ENCODE measurements around the gene CD3E. TPM values are rescaled to one million over a fixed set of nuclear protein-coding genes. Genes with fewer than 3 reads are reported as not detected.

The CD3E gene
- total and polyA plus RNA-seq, 7 experiments from 2014 or later, result 392 to 1,286 (median 692) TPM

GRCh38 chr11:118263695-118264568 is 40.6 kb upstream of the CD3E start, which contains the start of gene MPZL2:
MPZL2 (minus strand) TSS chr11:118264297; CDS start chr11:118264153, 144 bp downstream.
- Histone ChIP-seq H3K4me1 (ENCODE audit: control insufficient read depth in 2 of 2, insufficient read depth in 2 of 2, low read length in 2 of 2) (peaks cover 0 to 14% of the 10 kb centered on the region in 2 donors), H3K27ac (ENCODE audit: low read depth, low read length) (peak within 1 kb of the TSS; percentile 55), H3K9me3 (ENCODE audit: control insufficient read depth in 2 of 3, low read length in 3 of 3) (no peaks in the 10 kb centered on the region), H3K27me3 (ENCODE audit: control insufficient read depth in 2 of 2, insufficient read depth in 2 of 2, low read length in 2 of 2) (no peaks in the 10 kb centered on the region), H3K36me3 (ENCODE audit: control insufficient read depth in 2 of 3, insufficient read depth in 3 of 3, low read length in 3 of 3) (no peaks in the 10 kb centered on the region), H3K4me3 (ENCODE audit: low read length) (peak within 1 kb of the TSS; percentile 29)
- ChIA-PET POLR2A (interaction anchor here (0.6 to 3.0 kb wide), 8 partner anchors 10 to 74 kb away, joined by 3 to 18 read pairs (median 6); partner anchors contain the start of genes JAML and MPZL3), CTCF (interaction anchor here (0.9 to 2.4 kb wide), 5 partner anchors 27 to 82 kb away, joined by 3 to 11 read pairs (median 4); partner anchors contain the start of gene JAML)
- no peaks in the 10 kb centered on the region for H3K9me3 Mint-ChIP-seq
- ATAC-seq (peak; percentile 72), DNase-seq (peak in 8 of 9 donors; percentile 11 to 47 (median 28))
- intact Hi-C loops (cut with micrococcal nuclease), result loop anchor here in 1 of 2 donors (2.0 kb wide), 1 partner anchor 19 kb away; no protein-coding TSS in a partner anchor
- peak within 1 kb of the TSS; percentile 78 to 91 (median 88) for H3K4me3 Mint-ChIP-seq
- peaks cover 0 to 5% (median 0%) of the 10 kb centered on the region in 5 donors for H3K36me3 Mint-ChIP-seq
- peak within 1 kb of the TSS; percentile 30 to 94 (median 75) for H3K27ac Mint-ChIP-seq
- peaks cover 19 to 44% (median 37%) of the 10 kb centered on the region in 7 donors for H3K4me1 Mint-ChIP-seq
- peaks cover 0 to 19% (median 0%) of the 10 kb centered on the region in 5 donors for H3K27me3 Mint-ChIP-seq

DNA sequence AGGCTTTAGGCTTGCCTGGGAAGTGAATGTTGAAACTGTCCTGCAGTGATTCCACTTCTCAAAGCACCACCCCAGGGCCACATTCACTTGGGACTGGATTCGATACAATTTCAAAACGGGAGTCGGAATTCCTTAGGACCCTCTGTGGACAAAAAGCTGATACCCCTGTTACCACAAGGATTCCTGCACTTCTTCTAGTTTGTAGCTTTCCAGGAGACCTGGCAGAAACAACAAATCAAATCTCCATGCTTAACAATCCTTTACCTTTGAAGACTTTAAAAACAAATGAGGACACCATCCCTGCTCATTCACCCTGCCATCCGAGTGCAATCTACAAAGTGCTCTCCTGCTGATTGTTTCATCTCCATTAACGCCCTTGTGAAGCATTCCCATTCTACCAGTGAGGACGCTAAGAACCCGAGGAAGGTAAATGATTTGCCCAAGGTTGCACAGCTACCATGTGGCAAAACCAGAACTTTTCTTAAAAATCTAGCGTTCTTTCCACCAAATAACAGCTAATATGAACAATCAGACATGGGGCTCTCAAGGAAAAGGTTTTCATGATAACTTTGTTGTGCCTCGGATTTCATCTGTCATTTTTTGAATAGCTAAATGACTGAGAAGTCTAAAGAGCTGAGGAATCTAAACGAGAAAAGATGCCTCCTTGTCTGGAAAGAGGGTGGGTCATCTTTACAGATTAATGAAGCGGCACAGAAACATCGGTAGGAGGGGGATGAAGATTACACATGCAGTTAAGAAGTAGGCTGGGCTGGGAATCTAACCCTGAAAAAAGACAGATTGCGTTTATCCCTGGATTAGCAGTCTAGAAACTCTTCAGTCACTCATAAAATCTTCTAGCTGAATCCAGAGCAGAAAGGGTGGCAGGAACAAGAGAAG is 39.7 kb upstream of the CD3E start:
- peaks cover 19 to 44% (median 37%) of the 10 kb centered on the region in 7 donors for H3K4me1 Mint-ChIP-seq
- ChIA-PET CTCF (interaction anchor here (0.8 to 2.4 kb wide), 6 partner anchors 27 to 66 kb away, joined by 3 to 11 read pairs (median 4); partner anchors contain the start of gene JAML), POLR2A (interaction anchor here (1.0 to 3.0 kb wide), 8 partner anchors 11 to 66 kb away, joined by 3 to 18 read pairs (median 6); partner anchors contain the start of genes JAML and MPZL3)
- peak overlapping the region; percentile 78 to 91 (median 88) for H3K4me3 Mint-ChIP-seq
- H3K4me3 ChIP-seq (ENCODE audit: low read length), result peak overlapping the region; percentile 29
- no peaks in the 10 kb centered on the region for H3K9me3 ChIP-seq (ENCODE audit: control insufficient read depth in 2 of 3, low read length in 3 of 3)
- DNase-seq, result no peak
- H3K27ac ChIP-seq (ENCODE audit: low read depth, low read length), result no peak overlapping the region
- H3K36me3 ChIP-seq (ENCODE audit: control insufficient read depth in 2 of 3, insufficient read depth in 3 of 3, low read length in 3 of 3), result no peaks in the 10 kb centered on the region
- peaks cover 0 to 25% (median 0%) of the 10 kb centered on the region in 5 donors for H3K27me3 Mint-ChIP-seq
- peak overlapping the region in 8 of 9 donors; percentile 15 to 94 (median 74) for H3K27ac Mint-ChIP-seq
- peaks cover 0 to 14% of the 10 kb centered on the region in 2 donors for H3K4me1 ChIP-seq (ENCODE audit: control insufficient read depth in 2 of 2, insufficient read depth in 2 of 2, low read length in 2 of 2)
- no peaks in the 10 kb centered on the region for H3K27me3 ChIP-seq (ENCODE audit: control insufficient read depth in 2 of 2, insufficient read depth in 2 of 2, low read length in 2 of 2)
- no peaks in the 10 kb centered on the region for H3K36me3 Mint-ChIP-seq
- H3K9me3 Mint-ChIP-seq, result no peaks in the 10 kb centered on the region
- no peak for ATAC-seq
- intact Hi-C loops (cut with micrococcal nuclease), result loop anchor here in 1 of 2 donors (2.0 kb wide), 1 partner anchor 18 kb away; no protein-coding TSS in a partner anchor

DNA sequence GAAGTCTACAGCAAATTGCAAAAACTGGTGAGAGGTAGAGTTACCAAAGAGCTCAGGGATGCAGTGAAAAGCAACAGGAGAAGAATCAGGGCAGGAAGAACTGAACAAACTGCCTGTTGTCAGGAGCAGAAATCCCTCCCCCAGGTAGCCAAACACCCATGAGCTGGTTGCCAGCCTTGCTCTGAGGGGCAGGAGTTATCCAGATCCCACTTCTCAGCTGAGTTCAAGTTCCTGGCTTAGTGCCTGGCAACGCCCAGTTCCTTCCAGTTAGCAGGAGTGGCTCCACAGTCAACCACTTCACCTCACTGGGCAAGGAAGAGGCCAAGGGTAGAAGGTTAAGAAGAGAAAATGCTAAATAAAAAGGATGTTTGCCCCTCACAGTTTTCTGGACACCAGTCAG is 38.6 kb upstream of the CD3E start:
- H3K27ac Mint-ChIP-seq, result peak overlapping the region in 4 of 9 donors; percentile 2 to 60 (median 11)
- POLR2A ChIA-PET, result interaction anchor here (0.9 to 3.0 kb wide), 4 partner anchors 18 to 64 kb away, joined by 3 to 18 read pairs (median 4); partner anchors contain the start of gene JAML

GRCh38 chr11:118267486-118267885 is 37.0 kb upstream of the CD3E start:
- intact Hi-C loops (cut with micrococcal nuclease), result no loop called here
- peaks cover 0 to 12% of the 10 kb centered on the region in 2 donors for H3K4me1 ChIP-seq (ENCODE audit: control insufficient read depth in 2 of 2, insufficient read depth in 2 of 2, low read length in 2 of 2)
- H3K36me3 ChIP-seq (ENCODE audit: control insufficient read depth in 2 of 3, insufficient read depth in 3 of 3, low read length in 3 of 3), result no peaks in the 10 kb centered on the region
- H3K4me3 Mint-ChIP-seq, result no peak overlapping the region
- H3K9me3 ChIP-seq (ENCODE audit: control insufficient read depth in 2 of 3, low read length in 3 of 3), result no peaks in the 10 kb centered on the region
- peaks cover 15 to 37% (median 32%) of the 10 kb centered on the region in 7 donors for H3K4me1 Mint-ChIP-seq
- no peaks in the 10 kb centered on the region for H3K36me3 Mint-ChIP-seq
- H3K9me3 Mint-ChIP-seq, result no peaks in the 10 kb centered on the region
- H3K4me3 ChIP-seq (ENCODE audit: low read length), result no peak overlapping the region
- ATAC-seq, result no peak
- POLR2A ChIA-PET, result interaction anchor here (0.8 to 1.5 kb wide), 3 partner anchors 11 to 64 kb away, joined by 3 to 4 read pairs (median 3); no protein-coding TSS in a partner anchor
- no peaks in the 10 kb centered on the region for H3K27me3 ChIP-seq (ENCODE audit: control insufficient read depth in 2 of 2, insufficient read depth in 2 of 2, low read length in 2 of 2)
- CTCF ChIA-PET, result no interaction called here
- no peak overlapping the region for H3K27ac Mint-ChIP-seq
- no peak for DNase-seq
- H3K27ac ChIP-seq (ENCODE audit: low read depth, low read length), result no peak overlapping the region
- peaks cover 0 to 27% (median 0%) of the 10 kb centered on the region in 5 donors for H3K27me3 Mint-ChIP-seq

More for the DNA sequence above, 38.6 kb upstream of the CD3E start:
- Histone ChIP-seq H3K4me1 (ENCODE audit: control insufficient read depth in 2 of 2, insufficient read depth in 2 of 2, low read length in 2 of 2) (peaks cover 0 to 14% of the 10 kb centered on the region in 2 donors), H3K9me3 (ENCODE audit: control insufficient read depth in 2 of 3, low read length in 3 of 3) (no peaks in the 10 kb centered on the region), H3K36me3 (ENCODE audit: control insufficient read depth in 2 of 3, insufficient read depth in 3 of 3, low read length in 3 of 3) (no peaks in the 10 kb centered on the region), H3K27ac (ENCODE audit: low read depth, low read length) (no peak overlapping the region), H3K27me3 (ENCODE audit: control insufficient read depth in 2 of 2, insufficient read depth in 2 of 2, low read length in 2 of 2) (no peaks in the 10 kb centered on the region), H3K4me3 (ENCODE audit: low read length) (no peak overlapping the region)
- intact Hi-C loops (cut with micrococcal nuclease), result loop anchor here in 1 of 2 donors (2.0 kb wide), 1 partner anchor 17 kb away; no protein-coding TSS in a partner anchor
- Mint-ChIP-seq H3K4me3 (peak overlapping the region in 1 of 10 donors; percentile 0), H3K36me3 (no peaks in the 10 kb centered on the region), H3K4me1 (peaks cover 16 to 44% (median 37%) of the 10 kb centered on the region in 7 donors), H3K27me3 (peaks cover 0 to 27% (median 0%) of the 10 kb centered on the region in 5 donors), H3K9me3 (no peaks in the 10 kb centered on the region)
- no peak for DNase-seq
- CTCF ChIA-PET, result interaction anchor here (1.2 kb wide), 1 partner anchor 64 kb away, joined by 3 read pairs; no protein-coding TSS in a partner anchor
- no peak for ATAC-seq

DNA sequence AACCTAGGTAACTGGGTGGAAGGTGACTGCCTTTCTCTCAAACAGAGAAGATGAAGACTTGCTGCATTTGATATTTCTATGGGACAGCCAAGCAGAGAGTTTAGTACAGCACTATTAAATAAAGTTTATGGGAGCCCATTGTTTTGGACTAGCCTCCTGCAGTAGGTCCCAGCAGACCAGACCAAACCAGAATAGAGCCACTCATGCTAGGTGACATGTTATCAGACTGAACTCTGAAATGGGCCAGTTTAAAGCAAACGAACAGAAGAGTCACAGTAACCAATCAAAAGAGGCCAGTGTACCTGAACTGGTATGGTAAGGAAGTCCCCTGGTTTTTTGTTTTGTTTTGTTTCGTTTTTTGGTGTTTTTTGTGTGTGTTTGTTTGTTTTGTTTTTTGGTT is 32.5 kb upstream of the CD3E start:
- no peaks in the 10 kb centered on the region for H3K9me3 ChIP-seq (ENCODE audit: control insufficient read depth in 2 of 3, low read length in 3 of 3)
- no peaks in the 10 kb centered on the region for H3K36me3 ChIP-seq (ENCODE audit: control insufficient read depth in 2 of 3, insufficient read depth in 3 of 3, low read length in 3 of 3)
- Mint-ChIP-seq H3K27ac (peak overlapping the region in 2 of 9 donors; percentile 8 to 33), H3K4me3 (no peak overlapping the region), H3K36me3 (no peaks in the 10 kb centered on the region), H3K9me3 (no peaks in the 10 kb centered on the region), H3K4me1 (peaks cover 2 to 34% (median 19%) of the 10 kb centered on the region in 7 donors), H3K27me3 (peaks cover 0 to 14% (median 0%) of the 10 kb centered on the region in 5 donors)
- ATAC-seq (no peak), DNase-seq (no peak)
- POLR2A ChIA-PET, result no interaction called here
- CTCF ChIA-PET, result no interaction called here
- intact Hi-C loops (cut with micrococcal nuclease), result no loop called here
- H3K27ac ChIP-seq (ENCODE audit: low read depth, low read length), result no peak overlapping the region
- no peak overlapping the region for H3K4me3 ChIP-seq (ENCODE audit: low read length)
- no peaks in the 10 kb centered on the region for H3K27me3 ChIP-seq (ENCODE audit: control insufficient read depth in 2 of 2, insufficient read depth in 2 of 2, low read length in 2 of 2)
- no peaks in the 10 kb centered on the region for H3K4me1 ChIP-seq (ENCODE audit: control insufficient read depth in 2 of 2, insufficient read depth in 2 of 2, low read length in 2 of 2)
